NCI-H2196 (cell line): Measurements from ENCODE around the gene IQGAP1.
"Not testable (repeated sequence)": the region's sequence is repeated elsewhere in the genome, so short reads cannot be mapped to it uniquely, and the experiment has no call there.

Experiments
- DNase-seq: peaks from one replicate; lab custom pipeline; 2025; ENCODE audit not compliant: unreplicated experiment; lab: John Stamatoyannopoulos, UW

Gene IQGAP1

GRCh38 chr15:90524018-90524803 lies 136.2 kb downstream of the IQGAP1 start:
- DNase-seq = not testable (repeated sequence)

- DNase-seq = no peak
Measured at GRCh38 chr15:90529011-90529370, 140.9 kb downstream of the IQGAP1 start.

GRCh38 chr15:90529371-90530249 lies 141.6 kb downstream of the IQGAP1 start, which contains the start of gene CRTC3:
TSS of gene CRTC3 (plus strand) at chr15:90529923. CDS start at chr15:90530072, 149 bp downstream.
- DNase-seq = peak; percentile 29

GRCh38 chr15:90530250-90531051 lies 142.4 kb downstream of the IQGAP1 start:
- DNase-seq = no peak

GRCh38 chr15:90531147-90531546 lies 143.1 kb downstream of the IQGAP1 start:
- DNase-seq = no peak

GRCh38 chr15:90535254-90535653 lies 147.2 kb downstream of the IQGAP1 start:
- DNase-seq = no peak

GRCh38 chr15:90539789-90540188 lies 151.7 kb downstream of the IQGAP1 start:
- DNase-seq = no peak

GRCh38 chr15:90540768-90541167 lies 152.7 kb downstream of the IQGAP1 start:
- no peak for DNase-seq

- DNase-seq = no peak
Measured at GRCh38 chr15:90545095-90545494, 157.1 kb downstream of the IQGAP1 start.

- no peak for DNase-seq
Measured at GRCh38 chr15:90547540-90547939, 159.5 kb downstream of the IQGAP1 start.

- no peak for DNase-seq
Measured at GRCh38 chr15:90550919-90551318, 162.9 kb downstream of the IQGAP1 start.
